ENCODE results near the gene PLA2G10.

The PLA2G10 gene

GRCh38 chr16:14669776-14670175, 24.3 kb downstream of the PLA2G10 start:
- H3K27me3 ChIP-seq (ENCODE audit: insufficient read depth, insufficient read length): no peaks in the 10 kb centered on the region
- DNase-seq (ENCODE audit: low read depth, low spot score): no peak
- TF ChIP-seq YY1 (IDR thresholded peaks at IDR 0.05; ENCODE audit: insufficient read depth, insufficient read length): no peak
- TF ChIP-seq SUZ12 (IDR thresholded peaks at IDR 0.05; ENCODE audit: extremely low read depth, insufficient read depth, insufficient read length): no peak
- no peak for TF ChIP-seq ZNF274 (IDR thresholded peaks at IDR 0.05; ENCODE audit: low read depth, low read length)

GRCh38 chr16:14668556-14669223, 25.4 kb downstream of the PLA2G10 start:
- Histone ChIP-seq H3K27me3 (ENCODE audit: insufficient read depth, insufficient read length) (no peaks in the 10 kb centered on the region), H3K36me3 (ENCODE audit: insufficient read depth, insufficient read length, low read length) (peaks cover 62% of the 10 kb centered on the region), H3K9me3 (ENCODE audit: insufficient read depth, low read length) (no peaks in the 10 kb centered on the region), H3K4me3 (ENCODE audit: insufficient read length, low read depth) (no peak overlapping the region), H3K4me1 (ENCODE audit: insufficient read depth, insufficient read length) (no peaks in the 10 kb centered on the region), H3K9ac (ENCODE audit: insufficient read length, low read depth) (no peak overlapping the region)
- DNase-seq (ENCODE audit: low read depth, low spot score): no peak
- no peak for TF ChIP-seq ZNF274 (IDR thresholded peaks at IDR 0.05; ENCODE audit: low read depth, low read length)
- no peak for TF ChIP-seq YY1 (IDR thresholded peaks at IDR 0.05; ENCODE audit: insufficient read depth, insufficient read length)
- no peak for TF ChIP-seq SUZ12 (IDR thresholded peaks at IDR 0.05; ENCODE audit: extremely low read depth, insufficient read depth, insufficient read length)

More at GRCh38 chr16:14669776-14670175, 24.3 kb downstream of the PLA2G10 start:
- peaks cover 51% of the 10 kb centered on the region for H3K36me3 ChIP-seq (ENCODE audit: insufficient read depth, insufficient read length, low read length)
- no peaks in the 10 kb centered on the region for H3K9me3 ChIP-seq (ENCODE audit: insufficient read depth, low read length)
- H3K4me3 ChIP-seq (ENCODE audit: insufficient read length, low read depth): no peak overlapping the region
- no peak overlapping the region for H3K9ac ChIP-seq (ENCODE audit: insufficient read length, low read depth)
- no peaks in the 10 kb centered on the region for H3K4me1 ChIP-seq (ENCODE audit: insufficient read depth, insufficient read length)

- Histone ChIP-seq H3K9me3 (ENCODE audit: insufficient read depth, low read length) (no peaks in the 10 kb centered on the region), H3K36me3 (ENCODE audit: insufficient read depth, insufficient read length, low read length) (peaks cover 71% of the 10 kb centered on the region), H3K4me3 (ENCODE audit: insufficient read length, low read depth) (no peak overlapping the region), H3K9ac (ENCODE audit: insufficient read length, low read depth) (no peak overlapping the region), H3K27me3 (ENCODE audit: insufficient read depth, insufficient read length) (no peaks in the 10 kb centered on the region), H3K4me1 (ENCODE audit: insufficient read depth, insufficient read length) (no peaks in the 10 kb centered on the region)
- no peak for TF ChIP-seq ZNF274 (IDR thresholded peaks at IDR 0.05; ENCODE audit: low read depth, low read length)
- TF ChIP-seq SUZ12 (IDR thresholded peaks at IDR 0.05; ENCODE audit: extremely low read depth, insufficient read depth, insufficient read length): no peak
- no peak for TF ChIP-seq YY1 (IDR thresholded peaks at IDR 0.05; ENCODE audit: insufficient read depth, insufficient read length)
- no peak for DNase-seq (ENCODE audit: low read depth, low spot score)
Measured at GRCh38 chr16:14667347-14668266, 26.5 kb downstream of the PLA2G10 start.

GRCh38 chr16:14658063-14658462, 36.0 kb downstream of the PLA2G10 start:
- Histone ChIP-seq H3K9me3 (ENCODE audit: insufficient read depth, low read length) (no peaks in the 10 kb centered on the region), H3K4me1 (ENCODE audit: insufficient read depth, insufficient read length) (no peaks in the 10 kb centered on the region), H3K4me3 (ENCODE audit: insufficient read length, low read depth) (no peak overlapping the region), H3K27me3 (ENCODE audit: insufficient read depth, insufficient read length) (no peaks in the 10 kb centered on the region), H3K9ac (ENCODE audit: insufficient read length, low read depth) (no peak overlapping the region), H3K36me3 (ENCODE audit: insufficient read depth, insufficient read length, low read length) (peaks cover 77% of the 10 kb centered on the region)
- no peak for DNase-seq (ENCODE audit: low read depth, low spot score)
- TF ChIP-seq YY1 (IDR thresholded peaks at IDR 0.05; ENCODE audit: insufficient read depth, insufficient read length) (no peak), SUZ12 (IDR thresholded peaks at IDR 0.05; ENCODE audit: extremely low read depth, insufficient read depth, insufficient read length) (no peak), ZNF274 (IDR thresholded peaks at IDR 0.05; ENCODE audit: low read depth, low read length) (no peak)

- Histone ChIP-seq H3K9me3 (ENCODE audit: insufficient read depth, low read length) (no peaks in the 10 kb centered on the region), H3K4me3 (ENCODE audit: insufficient read length, low read depth) (no peak overlapping the region), H3K36me3 (ENCODE audit: insufficient read depth, insufficient read length, low read length) (peaks cover 92% of the 10 kb centered on the region), H3K4me1 (ENCODE audit: insufficient read depth, insufficient read length) (no peaks in the 10 kb centered on the region), H3K27me3 (ENCODE audit: insufficient read depth, insufficient read length) (no peaks in the 10 kb centered on the region), H3K9ac (ENCODE audit: insufficient read length, low read depth) (no peak overlapping the region)
- DNase-seq (ENCODE audit: low read depth, low spot score): no peak
- TF ChIP-seq SUZ12 (IDR thresholded peaks at IDR 0.05; ENCODE audit: extremely low read depth, insufficient read depth, insufficient read length) (no peak), ZNF274 (IDR thresholded peaks at IDR 0.05; ENCODE audit: low read depth, low read length) (no peak), YY1 (IDR thresholded peaks at IDR 0.05; ENCODE audit: insufficient read depth, insufficient read length) (no peak)
Measured at GRCh38 chr16:14652726-14653125, 41.4 kb downstream of the PLA2G10 start.

- no peaks in the 10 kb centered on the region for H3K9me3 ChIP-seq (ENCODE audit: insufficient read depth, low read length)
- TF ChIP-seq SUZ12 (IDR thresholded peaks at IDR 0.05; ENCODE audit: extremely low read depth, insufficient read depth, insufficient read length): no peak
- H3K4me3 ChIP-seq (ENCODE audit: insufficient read length, low read depth): no peak overlapping the region
- H3K36me3 ChIP-seq (ENCODE audit: insufficient read depth, insufficient read length, low read length): peaks cover 92% of the 10 kb centered on the region
- DNase-seq (ENCODE audit: low read depth, low spot score): no peak
- no peaks in the 10 kb centered on the region for H3K27me3 ChIP-seq (ENCODE audit: insufficient read depth, insufficient read length)
- no peaks in the 10 kb centered on the region for H3K4me1 ChIP-seq (ENCODE audit: insufficient read depth, insufficient read length)
- H3K9ac ChIP-seq (ENCODE audit: insufficient read length, low read depth): no peak overlapping the region
Measured at GRCh38 chr16:14650629-14651028, 43.5 kb downstream of the PLA2G10 start.

- no peaks in the 10 kb centered on the region for H3K9me3 ChIP-seq (ENCODE audit: insufficient read depth, low read length)
- no peak for DNase-seq (ENCODE audit: low read depth, low spot score)
- H3K4me3 ChIP-seq (ENCODE audit: insufficient read length, low read depth): no peak overlapping the region
- no peak for TF ChIP-seq SUZ12 (IDR thresholded peaks at IDR 0.05; ENCODE audit: extremely low read depth, insufficient read depth, insufficient read length)
- no peak for TF ChIP-seq YY1 (IDR thresholded peaks at IDR 0.05; ENCODE audit: insufficient read depth, insufficient read length)
- no peak for TF ChIP-seq ZNF274 (IDR thresholded peaks at IDR 0.05; ENCODE audit: low read depth, low read length)
- no peaks in the 10 kb centered on the region for H3K27me3 ChIP-seq (ENCODE audit: insufficient read depth, insufficient read length)
- no peak overlapping the region for H3K9ac ChIP-seq (ENCODE audit: insufficient read length, low read depth)
- H3K36me3 ChIP-seq (ENCODE audit: insufficient read depth, insufficient read length, low read length): peaks cover 92% of the 10 kb centered on the region
- H3K4me1 ChIP-seq (ENCODE audit: insufficient read depth, insufficient read length): no peaks in the 10 kb centered on the region
Measured at GRCh38 chr16:14649816-14650215, 44.3 kb downstream of the PLA2G10 start.

Data from NT2/D1 (cell line).